HEK293 (cell line): ENCODE data around the gene STAT3.

ENCODE experiments used
- CTCF ChIA-PET: fragments of 350-600 bp; formaldehyde crosslinking; extraction: SDS; loops from one replicate; lab custom pipeline; 2021; ENCODE audit warnings: antibody characterized with exemption; lab: Yijun Ruan, JAX
- POLR2A ChIA-PET: fragments of 300-600 bp; formaldehyde crosslinking; extraction: SDS; loops from one replicate; lab custom pipeline; 2020; ENCODE audit warnings: antibody characterized with exemption, inconsistent platforms; lab: Yijun Ruan, JAX
- H3K27ac ChIP-seq: fragments of 200-500 bp; sonication (Bioruptor generic); 2 replicates; pipeline ENCODE4 v1.5.1; 2014; ENCODE audit warnings: low read depth, low read length, control low read depth, inconsistent platforms; ENCODE audit errors: extremely low read depth
- H3K36me3 ChIP-seq, 2 experiments: fragments of 200-500 bp in 1 of 2; sonication (Bioruptor generic) in 1 of 2; 1 replicate in 1 of 2; 2 replicates in 1 of 2; pipeline ENCODE4 v1.5.1; 2014 to 2017; ENCODE audit warnings: inconsistent platforms in 2 of 2, low read length in 2 of 2; ENCODE audit not compliant: control insufficient read depth in 2 of 2, insufficient read depth in 1 of 2
- H3K4me1 ChIP-seq: fragments of 200-500 bp; sonication (Bioruptor generic); 2 replicates; pipeline ENCODE4 v1.5.1; 2014; ENCODE audit warnings: mild to moderate bottlenecking, low read length, inconsistent platforms; ENCODE audit not compliant: control insufficient read depth, insufficient read depth
- H3K4me3 ChIP-seq: 2 replicates; pipeline ENCODE4 v1.5.1; 2011; ENCODE audit warnings: low read depth, mild to moderate bottlenecking, control low read depth, low read length, moderate library complexity
- H3K9me3 ChIP-seq: fragments of 200-500 bp; sonication (Bioruptor generic); 2 replicates; pipeline ENCODE4 v1.5.1; 2014; ENCODE audit warnings: low read depth, low read length, inconsistent platforms; ENCODE audit not compliant: control insufficient read depth, insufficient read depth
- GLI2 ChIP-seq: fragments of 450-650 bp; formaldehyde crosslinking; IDR thresholded peaks from 2 replicates; pipeline ENCODE4; 2017; ENCODE audit warnings: missing biosample characterization, missing genetic modification characterization, low read depth, borderline replicate concordance
- SCRT1 ChIP-seq: fragments of 450-650 bp; formaldehyde crosslinking; IDR thresholded peaks from 2 replicates; pipeline ENCODE4 v1.5.1; 2016; ENCODE audit warnings: missing biosample characterization, missing genetic modification characterization, borderline replicate concordance
- SP2 ChIP-seq: fragments of 450-650 bp; formaldehyde crosslinking; IDR thresholded peaks from 2 replicates; pipeline ENCODE4 v1.5.1; 2016; ENCODE audit warnings: missing biosample characterization, missing genetic modification characterization
- ZBTB7A ChIP-seq: fragments of 450-650 bp; formaldehyde crosslinking; IDR thresholded peaks from 2 replicates; pipeline ENCODE4 v1.5.1; 2016; ENCODE audit warnings: low read depth, missing biosample characterization, missing genetic modification characterization
- ZFP3 ChIP-seq: fragments of 450-650 bp; formaldehyde crosslinking; IDR thresholded peaks from 2 replicates; pipeline ENCODE4 v1.5.1; 2016; ENCODE audit warnings: low read depth, missing biosample characterization, missing genetic modification characterization
- ZIC2 ChIP-seq: fragments of 450-650 bp; formaldehyde crosslinking; IDR thresholded peaks from 2 replicates; pipeline ENCODE4 v1.5.1; 2016; ENCODE audit warnings: missing biosample characterization, missing genetic modification characterization
- ZNF132 ChIP-seq: fragments of 450-650 bp; formaldehyde crosslinking; IDR thresholded peaks from 2 replicates; pipeline ENCODE4 v1.5.1; 2017; ENCODE audit warnings: missing biosample characterization, missing genetic modification characterization, borderline replicate concordance
- ZNF341 ChIP-seq: fragments of 450-650 bp; formaldehyde crosslinking; IDR thresholded peaks from 2 replicates; pipeline ENCODE4; 2016; ENCODE audit warnings: low read depth, missing biosample characterization, missing genetic modification characterization
- ZNF433 ChIP-seq: fragments of 450-650 bp; formaldehyde crosslinking; IDR thresholded peaks from 2 replicates; pipeline ENCODE4 v1.5.1; 2016; ENCODE audit warnings: missing biosample characterization, missing genetic modification characterization, low read depth
- ZNF501 ChIP-seq: fragments of 450-650 bp; formaldehyde crosslinking; IDR thresholded peaks from 2 replicates; pipeline ENCODE4 v1.5.1; 2016; ENCODE audit warnings: missing biosample characterization, missing genetic modification characterization
- ZNF510 ChIP-seq: fragments of 450-650 bp; formaldehyde crosslinking; IDR thresholded peaks from 2 replicates; pipeline ENCODE4 v1.5.1; 2018; ENCODE audit warnings: mild to moderate bottlenecking, missing genetic modification characterization, missing biosample characterization; ENCODE audit not compliant: insufficient replicate concordance
- ZNF610 ChIP-seq: fragments of 450-650 bp; formaldehyde crosslinking; IDR thresholded peaks from 2 replicates; pipeline ENCODE4 v1.5.1; 2016; ENCODE audit warnings: missing biosample characterization, missing genetic modification characterization, borderline replicate concordance
- ZNF658 ChIP-seq: fragments of 450-650 bp; formaldehyde crosslinking; IDR thresholded peaks from 2 replicates; pipeline ENCODE4; 2016; ENCODE audit warnings: missing biosample characterization, missing genetic modification characterization
- ZNF777 ChIP-seq: fragments of 450-650 bp; formaldehyde crosslinking; IDR thresholded peaks from 2 replicates; pipeline ENCODE4 v1.5.1; 2017; ENCODE audit warnings: missing biosample characterization, missing genetic modification characterization, borderline replicate concordance
- ZSCAN30 ChIP-seq: fragments of 450-650 bp; IDR thresholded peaks from 2 replicates; pipeline ENCODE4 v1.5.1; 2018; ENCODE audit warnings: missing biosample characterization, mild to moderate bottlenecking, missing genetic modification characterization, moderate library complexity
- TF ChIP-seq, protein P1 (sequence below): fragments of 450-650 bp; formaldehyde crosslinking; conservative IDR thresholded peaks from 2 replicates; pipeline ENCODE4 v1.5.1; 2016; ENCODE audit warnings: low read depth, missing biosample characterization, missing genetic modification characterization
- TF ChIP-seq, protein P2 (sequence below): fragments of 450-650 bp; formaldehyde crosslinking; IDR thresholded peaks from 2 replicates; pipeline ENCODE4 v1.5.1; 2017; ENCODE audit warnings: missing biosample characterization, missing genetic modification characterization
- TF ChIP-seq, protein P3 (sequence below): IDR thresholded peaks from 2 replicates; pipeline ENCODE4 v1.6.1; 2011; ENCODE audit warnings: mild to moderate bottlenecking, low read depth, low read length, borderline replicate concordance

STAT3 gene

DNA sequence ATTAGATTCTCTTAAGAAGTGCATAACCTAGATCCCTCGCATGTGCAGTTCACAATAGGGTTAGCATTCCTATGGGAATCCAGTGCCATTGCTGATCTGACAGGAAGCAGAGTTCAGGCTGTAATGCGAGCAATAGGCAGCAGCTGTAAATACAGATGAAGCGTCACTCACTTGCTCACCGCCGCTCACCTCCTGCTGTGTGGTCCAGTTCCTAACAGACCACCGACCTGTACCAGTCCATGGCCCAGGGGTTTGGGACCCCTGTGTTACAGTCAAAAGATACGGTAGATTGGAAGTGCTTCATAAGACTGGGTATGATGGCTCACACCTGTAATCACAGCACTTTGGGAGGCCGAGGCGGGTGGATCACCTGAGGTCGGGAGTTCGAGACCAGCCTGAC lies 97.1 kb downstream of the STAT3 start (continued):
- TF ChIP-seq ZNF777 (tag by site-specific recombination) (no peak), ZNF610 (tag by site-specific recombination) (no peak), ZBTB7A (no peak), ZNF510 (tag by site-specific recombination) (no peak), GLI2 (no peak), ZNF501 (no peak)
- TF ChIP-seq, protein P1, sequence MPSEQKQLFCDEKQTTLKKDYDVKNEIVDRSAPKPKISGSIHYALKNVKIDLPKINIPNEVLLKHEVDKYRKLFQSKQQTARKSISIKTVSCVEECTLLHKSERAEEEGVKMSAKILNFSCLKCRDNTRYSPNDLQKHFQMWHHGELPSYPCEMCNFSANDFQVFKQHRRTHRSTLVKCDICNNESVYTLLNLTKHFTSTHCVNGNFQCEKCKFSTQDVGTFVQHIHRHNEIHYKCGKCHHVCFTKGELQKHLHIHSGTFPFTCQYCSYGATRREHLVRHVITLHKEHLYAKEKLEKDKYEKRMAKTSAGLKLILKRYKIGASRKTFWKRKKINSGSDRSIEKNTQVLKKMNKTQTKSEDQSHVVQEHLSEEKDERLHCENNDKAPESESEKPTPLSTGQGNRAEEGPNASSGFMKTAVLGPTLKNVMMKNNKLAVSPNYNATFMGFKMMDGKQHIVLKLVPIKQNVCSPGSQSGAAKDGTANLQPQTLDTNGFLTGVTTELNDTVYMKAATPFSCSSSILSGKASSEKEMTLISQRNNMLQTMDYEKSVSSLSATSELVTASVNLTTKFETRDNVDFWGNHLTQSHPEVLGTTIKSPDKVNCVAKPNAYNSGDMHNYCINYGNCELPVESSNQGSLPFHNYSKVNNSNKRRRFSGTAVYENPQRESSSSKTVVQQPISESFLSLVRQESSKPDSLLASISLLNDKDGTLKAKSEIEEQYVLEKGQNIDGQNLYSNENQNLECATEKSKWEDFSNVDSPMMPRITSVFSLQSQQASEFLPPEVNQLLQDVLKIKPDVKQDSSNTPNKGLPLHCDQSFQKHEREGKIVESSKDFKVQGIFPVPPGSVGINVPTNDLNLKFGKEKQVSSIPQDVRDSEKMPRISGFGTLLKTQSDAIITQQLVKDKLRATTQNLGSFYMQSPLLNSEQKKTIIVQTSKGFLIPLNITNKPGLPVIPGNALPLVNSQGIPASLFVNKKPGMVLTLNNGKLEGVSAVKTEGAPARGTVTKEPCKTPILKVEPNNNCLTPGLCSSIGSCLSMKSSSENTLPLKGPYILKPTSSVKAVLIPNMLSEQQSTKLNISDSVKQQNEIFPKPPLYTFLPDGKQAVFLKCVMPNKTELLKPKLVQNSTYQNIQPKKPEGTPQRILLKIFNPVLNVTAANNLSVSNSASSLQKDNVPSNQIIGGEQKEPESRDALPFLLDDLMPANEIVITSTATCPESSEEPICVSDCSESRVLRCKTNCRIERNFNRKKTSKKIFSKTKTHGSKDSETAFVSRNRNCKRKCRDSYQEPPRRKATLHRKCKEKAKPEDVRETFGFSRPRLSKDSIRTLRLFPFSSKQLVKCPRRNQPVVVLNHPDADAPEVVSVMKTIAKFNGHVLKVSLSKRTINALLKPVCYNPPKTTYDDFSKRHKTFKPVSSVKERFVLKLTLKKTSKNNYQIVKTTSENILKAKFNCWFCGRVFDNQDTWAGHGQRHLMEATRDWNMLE (tag by site-specific recombination), result no peak
- TF ChIP-seq, all 188 proteins: peak for 0

GRCh38 chr17:42290577-42290976 lies 97.7 kb downstream of the STAT3 start:
- Histone ChIP-seq H3K4me3 (no peak overlapping the region), H3K36me3 (no peaks in the 10 kb centered on the region), H3K9me3 (no peaks in the 10 kb centered on the region), H3K27ac (no peak overlapping the region), H3K4me1 (no peaks in the 10 kb centered on the region)
- CTCF ChIA-PET, result interaction anchor here (0.7 to 1.0 kb wide), 2 partner anchors 13 to 67 kb away, joined by 3 read pairs; no protein-coding TSS in a partner anchor
- TF ChIP-seq, protein P2, sequence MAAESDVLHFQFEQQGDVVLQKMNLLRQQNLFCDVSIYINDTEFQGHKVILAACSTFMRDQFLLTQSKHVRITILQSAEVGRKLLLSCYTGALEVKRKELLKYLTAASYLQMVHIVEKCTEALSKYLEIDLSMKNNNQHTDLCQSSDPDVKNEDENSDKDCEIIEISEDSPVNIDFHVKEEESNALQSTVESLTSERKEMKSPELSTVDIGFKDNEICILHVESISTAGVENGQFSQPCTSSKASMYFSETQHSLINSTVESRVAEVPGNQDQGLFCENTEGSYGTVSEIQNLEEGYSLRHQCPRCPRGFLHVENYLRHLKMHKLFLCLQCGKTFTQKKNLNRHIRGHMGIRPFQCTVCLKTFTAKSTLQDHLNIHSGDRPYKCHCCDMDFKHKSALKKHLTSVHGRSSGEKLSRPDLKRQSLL (tag by site-specific recombination), result no peak
- TF ChIP-seq, protein P3, sequence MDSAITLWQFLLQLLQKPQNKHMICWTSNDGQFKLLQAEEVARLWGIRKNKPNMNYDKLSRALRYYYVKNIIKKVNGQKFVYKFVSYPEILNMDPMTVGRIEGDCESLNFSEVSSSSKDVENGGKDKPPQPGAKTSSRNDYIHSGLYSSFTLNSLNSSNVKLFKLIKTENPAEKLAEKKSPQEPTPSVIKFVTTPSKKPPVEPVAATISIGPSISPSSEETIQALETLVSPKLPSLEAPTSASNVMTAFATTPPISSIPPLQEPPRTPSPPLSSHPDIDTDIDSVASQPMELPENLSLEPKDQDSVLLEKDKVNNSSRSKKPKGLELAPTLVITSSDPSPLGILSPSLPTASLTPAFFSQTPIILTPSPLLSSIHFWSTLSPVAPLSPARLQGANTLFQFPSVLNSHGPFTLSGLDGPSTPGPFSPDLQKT, result no peak
- no peak for TF ChIP-seq ZSCAN30
- TF ChIP-seq ZNF132 (tag by site-specific recombination), result no peak
- TF ChIP-seq ZNF341 (tag by site-specific recombination), result no peak
- POLR2A ChIA-PET, result no interaction called here

DNA sequence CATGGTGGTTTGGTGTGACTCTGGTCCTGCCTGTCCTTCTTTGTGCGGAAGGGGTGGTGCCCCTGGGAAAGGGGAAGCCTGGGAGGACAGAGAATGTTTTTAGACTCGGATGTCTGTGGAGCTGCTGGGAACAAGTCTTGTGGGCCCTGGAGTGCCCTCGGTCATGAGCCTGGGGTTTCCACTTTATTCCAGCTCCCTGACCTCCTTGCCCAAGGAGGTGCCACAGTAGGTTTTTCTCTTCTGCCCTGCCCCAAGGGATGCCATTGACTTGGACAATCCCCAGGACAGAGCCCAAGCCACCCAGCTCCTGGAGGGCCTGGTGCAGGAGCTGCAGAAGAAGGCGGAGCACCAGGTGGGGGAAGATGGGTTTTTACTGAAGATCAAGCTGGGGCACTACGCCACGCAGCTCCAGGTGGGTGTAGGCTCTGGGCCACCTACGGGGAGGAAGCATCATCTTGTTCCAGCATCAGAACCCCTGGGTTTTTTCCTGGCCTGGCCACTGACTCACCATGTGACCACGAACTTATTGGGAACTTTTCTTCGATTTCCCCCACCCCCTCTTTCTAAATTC lies 98.5 kb downstream of the STAT3 start:
- no peaks in the 10 kb centered on the region for H3K9me3 ChIP-seq
- no peak for TF ChIP-seq ZFP3
- no peak for TF ChIP-seq SP2 (tag by site-specific recombination)
- TF ChIP-seq ZNF658 (tag by site-specific recombination), result no peak
- no peak for TF ChIP-seq ZNF433 (tag by site-specific recombination)
- no peak for TF ChIP-seq SCRT1
- peak; percentile 30; the same call in 1 of the 2 replicates for TF ChIP-seq ZIC2
- TF ChIP-seq, all 188 proteins: peak for 1
- H3K4me3 ChIP-seq, result no peak overlapping the region
- CTCF ChIA-PET, result interaction anchor here (0.6 to 1.0 kb wide), 6 partner anchors 13 to 231 kb away, joined by 3 to 5 read pairs (median 4); no protein-coding TSS in a partner anchor
- no peak overlapping the region for H3K27ac ChIP-seq
- no peaks in the 10 kb centered on the region for H3K4me1 ChIP-seq
- H3K36me3 ChIP-seq, result no peaks in the 10 kb centered on the region
- POLR2A ChIA-PET, result no interaction called here
